WTC11 (cell line): ENCODE measurements around the gene TCEA2. TPM values are rescaled to one million over a fixed set of nuclear protein-coding genes. Genes with fewer than 3 reads are reported as not detected.

Experiments
- ATAC-seq: fragments of 200-7000 bp; cut with Tn5 transposase; 2 replicates; pipeline ENCODE4 v1.10.0; 2021; ENCODE audit warnings: mild to moderate bottlenecking, moderate library complexity
- CTCF ChIA-PET: fragments of 300-600 bp; sonication (Branson Sonifier 250); formaldehyde crosslinking; loops from one replicate; lab custom pipeline; 2021; ENCODE audit warnings: antibody characterized with exemption; lab: Charles Lee
- POLR2A ChIA-PET: fragments of 350-600 bp; sonication (Branson Sonifier 250); formaldehyde crosslinking; loops from one replicate; lab custom pipeline; 2021; ENCODE audit warnings: antibody characterized with exemption; lab: Charles Lee
- DNase-seq: peaks from one replicate; pipeline ENCODE4 v3.0.0; 2021; ENCODE audit warnings: low spot score
- H3K27ac Mint-ChIP-seq: 2 replicates; pipeline ENCODE4 v1.8.0; 2021; ENCODE audit warnings: mixed read lengths
- H3K27me3 Mint-ChIP-seq: 2 replicates; pipeline ENCODE4 v1.8.0; 2021; ENCODE audit warnings: low read depth, mild to moderate bottlenecking, moderate library complexity, mixed read lengths
- H3K36me3 Mint-ChIP-seq: 2 replicates; pipeline ENCODE4 v1.8.0; 2021; ENCODE audit warnings: mixed read lengths
- H3K4me1 Mint-ChIP-seq: 2 replicates; pipeline ENCODE4 v1.8.0; 2022; ENCODE audit warnings: mixed read lengths
- H3K4me3 Mint-ChIP-seq: 2 replicates; pipeline ENCODE4 v1.8.0; 2021; ENCODE audit warnings: mild to moderate bottlenecking, moderate library complexity, mixed read lengths
- H3K9me3 Mint-ChIP-seq: 2 replicates; pipeline ENCODE4 v1.8.0; 2021; ENCODE audit warnings: mixed read lengths
- CREM ChIP-seq: sonication (generic); formaldehyde crosslinking; IDR thresholded peaks from 2 replicates; pipeline ENCODE4 v1.8.1; 2022; ENCODE audit warnings: mild to moderate bottlenecking, missing genetic modification reagents, moderate library complexity
- GABPB1 ChIP-seq: sonication (generic); formaldehyde crosslinking; IDR thresholded peaks from 2 replicates; pipeline ENCODE4 v1.8.1; 2023; ENCODE audit warnings: mild to moderate bottlenecking, missing genetic modification reagents
- GRHL2 ChIP-seq: fragments of 250-450 bp; sonication (Bioruptor Pico); IDR thresholded peaks from 2 replicates; pipeline ENCODE4 v1.8.0; 2022; ENCODE audit warnings: mild to moderate bottlenecking, moderate library complexity; ENCODE audit not compliant: insufficient replicate concordance, severe bottlenecking
- GTF2I ChIP-seq: fragments of 250-450 bp; sonication (Bioruptor Pico); conservative IDR thresholded peaks from 2 replicates; pipeline ENCODE4 v1.4.0; 2021; ENCODE audit warnings: mild to moderate bottlenecking
- HMGA2 ChIP-seq: fragments of 250-450 bp; sonication (Bioruptor Pico); IDR thresholded peaks from 2 replicates; pipeline ENCODE4 v1.4.0; 2021; ENCODE audit warnings: mild to moderate bottlenecking, moderate library complexity
- JAZF1 ChIP-seq: fragments of 250-450 bp; sonication (Bioruptor Pico); IDR thresholded peaks from 2 replicates; pipeline ENCODE4 v1.9.0; 2021; ENCODE audit warnings: moderate library complexity, mild to moderate bottlenecking, inconsistent platforms
- NFATC4 ChIP-seq: fragments of 250-450 bp; sonication (Bioruptor Pico); IDR thresholded peaks from 2 replicates; pipeline ENCODE4 v1.9.0; 2021; ENCODE audit warnings: mild to moderate bottlenecking
- NFE2L1 ChIP-seq: sonication (generic); formaldehyde crosslinking; IDR thresholded peaks from 2 replicates; pipeline ENCODE4 v1.8.1; 2023; ENCODE audit warnings: missing genetic modification reagents
- NR3C1 ChIP-seq: sonication (generic); formaldehyde crosslinking; conservative IDR thresholded peaks from 2 replicates; pipeline ENCODE4 v1.8.1; 2023; ENCODE audit warnings: low read depth, mild to moderate bottlenecking, missing genetic modification reagents
- PRRX2 ChIP-seq: fragments of 250-450 bp; sonication (Bioruptor Pico); IDR thresholded peaks from 2 replicates; pipeline ENCODE4 v1.8.0; 2021; ENCODE audit warnings: mild to moderate bottlenecking
- SMAD4 ChIP-seq: sonication (generic); formaldehyde crosslinking; IDR thresholded peaks from 2 replicates; pipeline ENCODE4 v1.8.0; 2022; ENCODE audit warnings: mild to moderate bottlenecking, missing genetic modification reagents
- TP53 ChIP-seq: sonication (generic); formaldehyde crosslinking; IDR thresholded peaks from 2 replicates; pipeline ENCODE4 v1.8.1; 2023; ENCODE audit warnings: mild to moderate bottlenecking, missing genetic modification reagents
- ZNF121 ChIP-seq: sonication (generic); formaldehyde crosslinking; IDR thresholded peaks from 2 replicates; pipeline ENCODE4 v1.8.0; 2023; ENCODE audit warnings: missing genetic modification reagents
- ZNF138 ChIP-seq: sonication (generic); formaldehyde crosslinking; conservative IDR thresholded peaks from 2 replicates; pipeline ENCODE4 v1.8.1; 2022; ENCODE audit warnings: mild to moderate bottlenecking, moderate library complexity, missing genetic modification reagents
- ZNF232 ChIP-seq: sonication (generic); formaldehyde crosslinking; IDR thresholded peaks from 2 replicates; pipeline ENCODE4 v1.8.0; 2022; ENCODE audit warnings: mild to moderate bottlenecking, missing genetic modification reagents
- ZNF396 ChIP-seq: fragments of 250-450 bp; sonication (Bioruptor Pico); IDR thresholded peaks from 2 replicates; pipeline ENCODE4 v1.8.0; 2021; ENCODE audit warnings: mild to moderate bottlenecking, moderate library complexity, borderline replicate concordance
- ZNF416 ChIP-seq: fragments of 250-450 bp; sonication (Bioruptor Pico); IDR thresholded peaks from 2 replicates; pipeline ENCODE4 v1.9.0; 2021; ENCODE audit warnings: mild to moderate bottlenecking, inconsistent platforms
- ZNF423 ChIP-seq: fragments of 250-450 bp; sonication (Bioruptor Pico); IDR thresholded peaks from 2 replicates; pipeline ENCODE4 v2.1.2; 2022; ENCODE audit warnings: mild to moderate bottlenecking, moderate library complexity
- total RNA-seq: library from RNA; stranded (reverse); gene quantifications from 3 replicates; pipeline ENCODE4 v1.2.3, GENCODE V29; 2021
- TF ChIP-seq, protein P1 (sequence below): fragments of 250-450 bp; sonication (Bioruptor Pico); IDR thresholded peaks from 2 replicates; pipeline ENCODE4 v2.1.2; 2022; ENCODE audit warnings: mild to moderate bottlenecking, moderate library complexity
- TF ChIP-seq, protein P2 (sequence below): sonication (generic); formaldehyde crosslinking; IDR thresholded peaks from 2 replicates; pipeline ENCODE4 v1.8.1; 2023; ENCODE audit warnings: mild to moderate bottlenecking, moderate library complexity, missing genetic modification reagents
- TF ChIP-seq, protein P3 (sequence below): fragments of 250-450 bp; sonication (Bioruptor Pico); IDR thresholded peaks from 2 replicates; pipeline ENCODE4 v1.9.0; 2021; ENCODE audit warnings: moderate library complexity, mild to moderate bottlenecking, inconsistent platforms, borderline replicate concordance
- TF ChIP-seq, protein P4 (sequence below): sonication (generic); formaldehyde crosslinking; conservative IDR thresholded peaks from 2 replicates; pipeline ENCODE4 v1.8.1; 2023; ENCODE audit warnings: mild to moderate bottlenecking, low read depth, missing genetic modification reagents, moderate library complexity

TCEA2 gene
- total RNA-seq, 1 experiment from 2014 or later: 55.8 TPM

DNA sequence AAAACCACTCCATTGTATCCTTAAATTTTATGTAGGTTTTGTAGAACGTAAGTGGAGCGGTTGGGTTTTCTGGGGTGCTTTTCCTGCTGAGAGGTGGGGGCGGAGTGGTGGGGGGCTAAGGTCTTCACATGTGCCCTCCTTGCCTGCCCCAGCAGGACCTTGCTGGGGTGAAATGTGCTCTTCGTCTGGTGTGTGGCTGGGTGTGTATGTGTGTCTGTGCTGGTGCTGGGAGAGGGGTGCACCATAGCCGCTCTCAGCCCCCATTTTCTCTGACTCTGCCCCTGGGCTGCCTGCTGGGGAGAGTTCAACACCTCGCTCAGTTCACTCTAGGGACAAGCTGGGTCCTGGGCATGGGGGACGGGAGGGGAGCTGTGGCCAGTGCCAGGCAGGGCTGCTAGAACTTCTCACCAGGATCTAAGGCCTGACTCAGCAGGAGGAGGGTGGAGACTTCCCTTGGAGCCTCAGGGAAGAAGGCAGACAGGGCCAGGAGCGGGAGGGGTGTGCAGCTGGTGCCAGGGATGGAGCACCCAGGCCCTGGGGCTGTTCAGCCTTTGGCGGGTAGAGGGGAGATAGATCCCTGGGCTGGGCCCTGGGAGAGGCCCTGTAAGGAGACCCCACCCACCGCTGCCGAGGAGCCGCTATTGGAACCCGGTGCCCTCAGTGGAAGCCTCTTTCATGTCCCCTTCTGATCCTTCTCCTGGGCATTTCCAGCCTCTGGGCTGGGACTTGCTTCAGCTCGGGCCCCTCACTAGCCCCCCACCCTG lies 18.3 kb upstream of the TCEA2 start:
- Mint-ChIP-seq H3K9me3 (no peaks in the 10 kb centered on the region), H3K27ac (no peak overlapping the region), H3K4me3 (no peak overlapping the region), H3K27me3 (peaks cover 84% of the 10 kb centered on the region)
- no peak for TF ChIP-seq ZNF232 (CRISPR knock-in tag)
- no peak for TF ChIP-seq ZNF416 (CRISPR knock-in tag)
- TF ChIP-seq NFATC4 (CRISPR knock-in tag): no peak
- TF ChIP-seq, protein P1, sequence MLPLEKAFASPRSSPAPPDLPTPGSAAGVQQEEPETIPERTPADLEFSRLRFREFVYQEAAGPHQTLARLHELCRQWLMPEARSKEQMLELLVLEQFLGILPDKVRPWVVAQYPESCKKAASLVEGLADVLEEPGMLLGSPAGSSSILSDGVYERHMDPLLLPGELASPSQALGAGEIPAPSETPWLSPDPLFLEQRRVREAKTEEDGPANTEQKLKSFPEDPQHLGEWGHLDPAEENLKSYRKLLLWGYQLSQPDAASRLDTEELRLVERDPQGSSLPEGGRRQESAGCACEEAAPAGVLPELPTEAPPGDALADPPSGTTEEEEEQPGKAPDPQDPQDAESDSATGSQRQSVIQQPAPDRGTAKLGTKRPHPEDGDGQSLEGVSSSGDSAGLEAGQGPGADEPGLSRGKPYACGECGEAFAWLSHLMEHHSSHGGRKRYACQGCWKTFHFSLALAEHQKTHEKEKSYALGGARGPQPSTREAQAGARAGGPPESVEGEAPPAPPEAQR: no peak
- no peak for TF ChIP-seq ZNF138 (CRISPR knock-in tag)
- TF ChIP-seq, protein P2, sequence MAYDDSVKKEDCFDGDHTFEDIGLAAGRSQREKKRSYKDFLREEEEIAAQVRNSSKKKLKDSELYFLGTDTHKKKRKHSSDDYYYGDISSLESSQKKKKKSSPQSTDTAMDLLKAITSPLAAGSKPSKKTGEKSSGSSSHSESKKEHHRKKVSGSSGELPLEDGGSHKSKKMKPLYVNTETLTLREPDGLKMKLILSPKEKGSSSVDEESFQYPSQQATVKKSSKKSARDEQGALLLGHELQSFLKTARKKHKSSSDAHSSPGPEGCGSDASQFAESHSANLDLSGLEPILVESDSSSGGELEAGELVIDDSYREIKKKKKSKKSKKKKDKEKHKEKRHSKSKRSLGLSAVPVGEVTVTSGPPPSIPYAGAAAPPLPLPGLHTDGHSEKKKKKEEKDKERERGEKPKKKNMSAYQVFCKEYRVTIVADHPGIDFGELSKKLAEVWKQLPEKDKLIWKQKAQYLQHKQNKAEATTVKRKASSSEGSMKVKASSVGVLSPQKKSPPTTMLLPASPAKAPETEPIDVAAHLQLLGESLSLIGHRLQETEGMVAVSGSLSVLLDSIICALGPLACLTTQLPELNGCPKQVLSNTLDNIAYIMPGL: no peak
- TF ChIP-seq, all 79 proteins: peak for 0
- ATAC-seq: no peak
- CTCF ChIA-PET: interaction anchor here (1.0 to 2.5 kb wide), 5 partner anchors 10 to 76 kb away, joined by 3 to 16 read pairs (median 5); no protein-coding TSS in a partner anchor
- no peak for DNase-seq
- no peaks in the 10 kb centered on the region for H3K36me3 Mint-ChIP-seq
- POLR2A ChIA-PET: no interaction called here
- H3K4me1 Mint-ChIP-seq: peaks cover 25% of the 10 kb centered on the region

DNA sequence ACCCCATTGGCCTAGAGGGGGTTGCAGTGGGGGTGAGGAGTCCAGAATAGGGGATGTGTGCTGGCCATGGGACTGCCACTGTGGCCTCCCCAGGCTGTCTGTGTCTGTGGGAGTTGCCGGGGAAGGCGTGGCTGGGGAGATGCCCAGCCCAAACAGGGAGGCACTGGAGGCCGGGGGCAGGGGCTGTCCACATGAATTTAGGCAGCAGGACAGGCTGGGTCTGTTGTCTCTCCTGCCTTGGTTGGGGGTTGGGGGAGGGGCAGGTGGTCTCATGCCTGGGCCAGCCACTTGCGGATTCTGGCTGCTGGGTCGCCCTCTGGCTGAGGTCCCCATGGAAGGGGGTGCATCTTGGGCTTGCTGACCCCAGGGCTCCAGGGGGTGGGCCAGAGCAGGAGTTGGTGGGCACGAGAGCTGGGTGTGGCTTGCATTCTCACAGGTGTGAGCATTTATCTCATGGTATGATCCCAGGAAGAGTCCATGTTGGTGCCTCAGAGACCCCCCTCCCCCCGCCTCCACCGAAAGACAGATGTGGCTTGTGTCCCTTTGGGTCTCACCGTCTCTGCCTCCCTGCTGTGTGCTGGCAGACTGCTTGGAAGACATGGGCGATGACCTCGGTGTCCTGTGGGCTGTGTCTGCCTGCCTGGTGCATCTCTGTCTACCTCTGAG lies 17.5 kb upstream of the TCEA2 start:
- TF ChIP-seq HMGA2 (no peak), GTF2I (CRISPR knock-in tag) (no peak), NFE2L1 (no peak), ZNF232 (CRISPR knock-in tag) (no peak), GABPB1 (no peak), ZNF396 (CRISPR knock-in tag) (no peak), PRRX2 (no peak), TP53 (no peak), GRHL2 (CRISPR knock-in tag) (no peak), CREM (CRISPR knock-in tag) (no peak), ZNF423 (no peak), JAZF1 (CRISPR knock-in tag) (no peak), SMAD4 (no peak), ZNF416 (CRISPR knock-in tag) (no peak), ZNF121 (CRISPR knock-in tag) (no peak), NR3C1 (CRISPR knock-in tag) (no peak)
- TF ChIP-seq, protein P3, sequence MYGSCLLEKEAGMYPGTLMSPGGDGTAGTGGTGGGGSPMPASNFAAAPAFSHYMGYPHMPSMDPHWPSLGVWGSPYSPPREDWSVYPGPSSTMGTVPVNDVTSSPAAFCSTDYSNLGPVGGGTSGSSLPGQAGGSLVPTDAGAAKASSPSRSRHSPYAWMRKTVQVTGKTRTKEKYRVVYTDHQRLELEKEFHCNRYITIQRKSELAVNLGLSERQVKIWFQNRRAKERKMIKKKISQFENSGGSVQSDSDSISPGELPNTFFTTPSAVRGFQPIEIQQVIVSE (CRISPR knock-in tag): no peak
- TF ChIP-seq, protein P4, sequence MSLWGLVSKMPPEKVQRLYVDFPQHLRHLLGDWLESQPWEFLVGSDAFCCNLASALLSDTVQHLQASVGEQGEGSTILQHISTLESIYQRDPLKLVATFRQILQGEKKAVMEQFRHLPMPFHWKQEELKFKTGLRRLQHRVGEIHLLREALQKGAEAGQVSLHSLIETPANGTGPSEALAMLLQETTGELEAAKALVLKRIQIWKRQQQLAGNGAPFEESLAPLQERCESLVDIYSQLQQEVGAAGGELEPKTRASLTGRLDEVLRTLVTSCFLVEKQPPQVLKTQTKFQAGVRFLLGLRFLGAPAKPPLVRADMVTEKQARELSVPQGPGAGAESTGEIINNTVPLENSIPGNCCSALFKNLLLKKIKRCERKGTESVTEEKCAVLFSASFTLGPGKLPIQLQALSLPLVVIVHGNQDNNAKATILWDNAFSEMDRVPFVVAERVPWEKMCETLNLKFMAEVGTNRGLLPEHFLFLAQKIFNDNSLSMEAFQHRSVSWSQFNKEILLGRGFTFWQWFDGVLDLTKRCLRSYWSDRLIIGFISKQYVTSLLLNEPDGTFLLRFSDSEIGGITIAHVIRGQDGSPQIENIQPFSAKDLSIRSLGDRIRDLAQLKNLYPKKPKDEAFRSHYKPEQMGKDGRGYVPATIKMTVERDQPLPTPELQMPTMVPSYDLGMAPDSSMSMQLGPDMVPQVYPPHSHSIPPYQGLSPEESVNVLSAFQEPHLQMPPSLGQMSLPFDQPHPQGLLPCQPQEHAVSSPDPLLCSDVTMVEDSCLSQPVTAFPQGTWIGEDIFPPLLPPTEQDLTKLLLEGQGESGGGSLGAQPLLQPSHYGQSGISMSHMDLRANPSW: no peak
- TF ChIP-seq, protein P2: no peak

More for the DNA sequence above, 17.5 kb upstream of the TCEA2 start:
- DNase-seq: no peak
- ATAC-seq: no peak
- POLR2A ChIA-PET: no interaction called here
- Mint-ChIP-seq H3K36me3 (no peaks in the 10 kb centered on the region), H3K27ac (no peak overlapping the region), H3K9me3 (no peaks in the 10 kb centered on the region), H3K27me3 (peaks cover 84% of the 10 kb centered on the region), H3K4me1 (peaks cover 20% of the 10 kb centered on the region), H3K4me3 (no peak overlapping the region)
- CTCF ChIA-PET: interaction anchor here (0.7 to 2.5 kb wide), 5 partner anchors 9 to 75 kb away, joined by 3 to 16 read pairs (median 3); partner anchors contain the start of gene LKAAEAR1
